Psoas muscle (tissue), 8 donors: ENCODE measurements around the gene MLLT10. TPM values are rescaled to one million over a fixed set of nuclear protein-coding genes. Genes with fewer than 3 reads are reported as not detected.

ENCODE experiments used
- ATAC-seq, 4 donors: fragments of 200-7000 bp; cut with Tn5 transposase; one replicate each; pipeline ENCODE4 v1.9.1; 2020; ENCODE audit warnings: moderate library complexity in 3 of 4, mild to moderate bottlenecking in 2 of 4
- DNase-seq, 2 donors: peaks; one replicate each; pipeline ENCODE4 v3.0.0-alpha.2; 2020
- H3K27ac ChIP-seq: fragments of 200-600 bp; one replicate; pipeline ENCODE4 v1.8.0; 2022
- H3K27me3 ChIP-seq, 3 donors: fragments of 200-600 bp in 1 of 3; one replicate each; pipeline versions ENCODE4 v1.6.1 to v1.8.0; 2013 to 2022; ENCODE audit warnings: low read length in 2 of 3, mild to moderate bottlenecking in 2 of 3, moderate library complexity in 1 of 3; ENCODE audit not compliant: insufficient read depth in 3 of 3
- H3K36me3 ChIP-seq, 2 donors: fragments of 200-600 bp in 1 of 2; one replicate each; pipeline versions ENCODE4 v1.6.1 to v1.8.0; 2013 to 2022; ENCODE audit warnings: low read depth in 1 of 2, mild to moderate bottlenecking in 1 of 2, moderate library complexity in 1 of 2; ENCODE audit not compliant: insufficient read depth in 1 of 2
- H3K4me1 ChIP-seq: fragments of 200-600 bp; one replicate; pipeline ENCODE4 v1.8.0; 2022
- H3K4me3 ChIP-seq: fragments of 200-600 bp; one replicate; pipeline ENCODE4 v1.8.0; 2022; ENCODE audit warnings: mild to moderate bottlenecking
- H3K9me3 ChIP-seq: fragments of 200-600 bp; one replicate; pipeline ENCODE4 v1.8.0; 2022
- WGBS, 3 donors: extraction: QIAGEN DNeasy Blood & Tissue Kit; methylation state at CpG; one replicate each; pipeline versions ENCODE4 v1.1.6 to v1.1.7; 2013; 5-methylcytosine and 5-hydroxymethylcytosine counted together
- intact Hi-C, 2 donors: fragments of 100-400 bp; cut with DNase I; formaldehyde crosslinking; loops; one replicate each; pipeline versions ENCODE4 v1.11.0 to v1.14.2; 2022
- polyA plus RNA-seq, 3 donors: library from polyadenylated mRNA; stranded (reverse); fragments of 200-250 nt; gene quantifications; one replicate each; pipeline ENCODE4 v1.2.3, GENCODE V29; 2013
- total RNA-seq, 4 donors: library from RNA; stranded (reverse); fragmentation: NEBNext Ultra II Directional in 2 of 4; extraction: Animal tissue kit (Norgen Biotek cat#: 25700) in 2 of 4; gene quantifications; one replicate each; pipeline versions ENCODE4 v1.2.1 to v1.2.4, GENCODE V29; 2021 to 2023
- TF ChIP-seq, protein P1 (sequence below): fragments of 200-600 bp; IDR thresholded peaks from one replicate; pipeline ENCODE4 v1.8.0; 2022; ENCODE audit warnings: antibody characterized with exemption
- donor health status: healthy with polysubstance abuse.
- donor health status: DM: no; HTN: no; CAD: no; lungs with moderate emphysema.
- donor health status: Bipolar disorder and iron deficiency.
- donor health status: healthy.
- donor health status: DM: yes; HTN: yes; CAD: no.
- donor health status: DM: no; HTN: no; CAD: no.
- donor health status: DM: no; HTN: no; CAD: no.
- donor health status: DM: yes; HTN: yes; CAD: no.

The MLLT10 gene
- total and polyA plus RNA-seq, 7 donors: 9.6 to 21.1 (median 13.3) TPM

GRCh38 chr10:21732067-21732772 is 198.2 kb downstream of the MLLT10 start:
- Histone ChIP-seq H3K9me3 (no peaks in the 10 kb centered on the region), H3K27ac (no peak overlapping the region), H3K27me3 (no peaks in the 10 kb centered on the region), H3K36me3 (peaks cover 0 to 47% of the 10 kb centered on the region in 2 donors), H3K4me1 (no peaks in the 10 kb centered on the region), H3K4me3 (no peak overlapping the region)
- ATAC-seq (peak; percentile 87 to 97 (median 94)), DNase-seq (peak; percentile 52 to 82)
- intact Hi-C loops: loop anchor here (2.0 to 10.0 kb wide), 3 partner anchors 235 to 447 kb away; no protein-coding TSS in a partner anchor
- TF ChIP-seq, protein P1, sequence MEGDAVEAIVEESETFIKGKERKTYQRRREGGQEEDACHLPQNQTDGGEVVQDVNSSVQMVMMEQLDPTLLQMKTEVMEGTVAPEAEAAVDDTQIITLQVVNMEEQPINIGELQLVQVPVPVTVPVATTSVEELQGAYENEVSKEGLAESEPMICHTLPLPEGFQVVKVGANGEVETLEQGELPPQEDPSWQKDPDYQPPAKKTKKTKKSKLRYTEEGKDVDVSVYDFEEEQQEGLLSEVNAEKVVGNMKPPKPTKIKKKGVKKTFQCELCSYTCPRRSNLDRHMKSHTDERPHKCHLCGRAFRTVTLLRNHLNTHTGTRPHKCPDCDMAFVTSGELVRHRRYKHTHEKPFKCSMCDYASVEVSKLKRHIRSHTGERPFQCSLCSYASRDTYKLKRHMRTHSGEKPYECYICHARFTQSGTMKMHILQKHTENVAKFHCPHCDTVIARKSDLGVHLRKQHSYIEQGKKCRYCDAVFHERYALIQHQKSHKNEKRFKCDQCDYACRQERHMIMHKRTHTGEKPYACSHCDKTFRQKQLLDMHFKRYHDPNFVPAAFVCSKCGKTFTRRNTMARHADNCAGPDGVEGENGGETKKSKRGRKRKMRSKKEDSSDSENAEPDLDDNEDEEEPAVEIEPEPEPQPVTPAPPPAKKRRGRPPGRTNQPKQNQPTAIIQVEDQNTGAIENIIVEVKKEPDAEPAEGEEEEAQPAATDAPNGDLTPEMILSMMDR: peak; percentile 85
- 22 to 30% (median 27%) methylated on average over 10 of the region's 10 CpGs for WGBS, 3 donors

DNA sequence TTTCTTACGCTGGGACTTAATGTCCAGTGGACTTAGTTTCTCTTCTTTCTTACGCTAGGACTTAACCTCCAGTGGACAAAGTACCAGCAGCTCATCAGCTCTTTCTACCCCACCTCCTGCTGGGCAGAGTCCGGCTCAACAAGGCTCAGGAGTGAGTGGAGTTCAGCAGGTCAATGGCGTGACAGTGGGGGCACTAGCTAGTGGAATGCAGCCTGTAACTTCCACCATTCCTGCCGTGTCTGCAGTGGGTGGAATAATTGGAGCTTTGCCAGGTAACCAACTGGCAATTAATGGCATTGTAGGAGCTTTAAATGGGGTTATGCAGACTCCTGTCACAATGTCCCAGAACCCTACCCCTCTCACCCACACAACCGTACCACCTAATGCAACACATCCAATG is 199.7 kb downstream of the MLLT10 start:
- no peak overlapping the region for H3K27ac ChIP-seq
- DNase-seq: no peak
- intact Hi-C loops: loop anchor here (2.0 to 10.0 kb wide), 3 partner anchors 237 to 449 kb away; no protein-coding TSS in a partner anchor
- no peaks in the 10 kb centered on the region for H3K27me3 ChIP-seq
- H3K36me3 ChIP-seq: peaks cover 3 to 56% of the 10 kb centered on the region in 2 donors
- WGBS, 3 donors: 62 to 68% (median 65%) methylated on average over 6 of the region's 6 CpGs
- no peak for ATAC-seq
- H3K4me1 ChIP-seq: no peaks in the 10 kb centered on the region
- TF ChIP-seq, protein P1: no peak
- H3K4me3 ChIP-seq: no peak overlapping the region
- H3K9me3 ChIP-seq: no peaks in the 10 kb centered on the region

- TF ChIP-seq, protein P1: no peak
- intact Hi-C loops: loop anchor here in 1 of 2 donors (10.0 kb wide), 1 partner anchor 452 kb away; no protein-coding TSS in a partner anchor
- no peak for DNase-seq
- Histone ChIP-seq H3K27ac (no peak overlapping the region), H3K4me1 (no peaks in the 10 kb centered on the region), H3K4me3 (no peak overlapping the region), H3K27me3 (no peaks in the 10 kb centered on the region), H3K9me3 (no peaks in the 10 kb centered on the region), H3K36me3 (peaks cover 9 to 79% of the 10 kb centered on the region in 2 donors)
- WGBS, 3 donors: 74 to 92% (median 91%) methylated on average over 4 of the region's 4 CpGs
- no peak for ATAC-seq
Measured at GRCh38 chr10:21737106-21737505, 203.1 kb downstream of the MLLT10 start.

DNA sequence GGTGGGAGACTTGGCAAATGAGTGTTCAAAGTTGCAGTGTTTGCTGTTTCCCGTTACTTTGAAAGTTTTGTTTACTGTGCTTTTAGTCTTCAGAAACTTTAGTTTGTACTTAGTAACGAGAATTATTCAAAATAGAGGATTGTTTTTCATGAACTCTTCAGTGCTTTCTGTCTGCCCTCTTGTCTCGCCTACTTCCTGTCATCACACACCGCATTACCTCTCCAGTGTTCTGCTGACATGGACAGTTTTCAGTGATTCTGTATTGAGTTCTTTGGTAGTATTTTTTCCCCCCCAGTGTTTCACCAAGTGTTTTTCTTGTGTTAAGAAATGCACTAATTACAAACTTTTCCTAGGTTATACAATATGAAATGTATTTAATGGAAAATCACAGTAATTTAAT is 207.0 kb downstream of the MLLT10 start:
- WGBS, 3 donors: 87 to 96% (median 89%) methylated on average over 4 of the region's 4 CpGs
- intact Hi-C loops: no loop called here
- no peak for ATAC-seq

More for the DNA sequence above, 207.0 kb downstream of the MLLT10 start:
- Histone ChIP-seq H3K36me3 (peaks cover 12 to 85% of the 10 kb centered on the region in 2 donors), H3K4me3 (no peak overlapping the region), H3K9me3 (no peaks in the 10 kb centered on the region), H3K27ac (no peak overlapping the region), H3K4me1 (no peaks in the 10 kb centered on the region), H3K27me3 (no peaks in the 10 kb centered on the region)
- TF ChIP-seq, protein P1: no peak
- no peak for DNase-seq
